K562 (cell line): ENCODE measurements around the gene MSMO1.

Experiments
- CTCF ChIP-seq, 3 experiments: IDR thresholded peaks in 2 of 3; conservative IDR thresholded peaks in 1 of 3; 2 replicates each; pipeline ENCODE4 v1.5.1; 2011 to 2012; ENCODE audit warnings: low read length in 3 of 3, mild to moderate bottlenecking in 3 of 3, control low read depth in 2 of 3, improper control_type of control experiment in 1 of 3, inconsistent platforms in 1 of 3, low read depth in 1 of 3, mixed read lengths in 1 of 3, moderate library complexity in 1 of 3; ENCODE audit not compliant: insufficient read depth in 2 of 3
- EGR1 ChIP-seq: fragments of 450-650 bp; conservative IDR thresholded peaks from 2 replicates; pipeline ENCODE4 v1.6.1; 2017; ENCODE audit warnings: mild to moderate bottlenecking
- GATA2 ChIP-seq: sonication (generic); formaldehyde crosslinking; IDR thresholded peaks from 2 replicates; pipeline ENCODE4 v1.4.0; 2020; ENCODE audit warnings: mild to moderate bottlenecking, missing genetic modification reagents
- GTF2F1 ChIP-seq: IDR thresholded peaks from 2 replicates; pipeline ENCODE4 v1.6.1; 2011; ENCODE audit warnings: low read depth, low read length, improper control_type of control experiment
- MLX ChIP-seq, 2 experiments: fragments of 450-650 bp in 1 of 2; sonication (generic) in 1 of 2; formaldehyde crosslinking; conservative IDR thresholded peaks; 2 replicates each; pipeline versions ENCODE4 v1.4.0 to v1.8.1; 2020 to 2022; ENCODE audit warnings: mild to moderate bottlenecking in 1 of 2, missing genetic modification reagents in 1 of 2
- NFYB ChIP-seq: IDR thresholded peaks from 2 replicates; pipeline ENCODE4 v1.6.1; 2011; ENCODE audit warnings: mild to moderate bottlenecking, moderate library complexity; ENCODE audit not compliant: insufficient read length; ENCODE audit errors: extremely low read depth
- SNAPC5 ChIP-seq: fragments of 250-450 bp; sonication (Bioruptor Pico); IDR thresholded peaks from 2 replicates; pipeline ENCODE4 v1.8.0; 2021; ENCODE audit warnings: moderate library complexity, mild to moderate bottlenecking, inconsistent platforms
- TCF7L2 ChIP-seq: fragments of 150-350 bp; IDR thresholded peaks from 2 replicates; pipeline ENCODE4 v1.6.1; 2016; ENCODE audit warnings: low read depth, mild to moderate bottlenecking, low read length, moderate library complexity
- TEAD4 ChIP-seq, 2 experiments: sonication (generic) in 1 of 2; formaldehyde crosslinking in 1 of 2; IDR thresholded peaks; 2 replicates each; pipeline versions ENCODE4 v1.6.1 to v1.8.0; 2012 to 2022; ENCODE audit warnings: borderline replicate concordance in 1 of 2, inconsistent platforms in 1 of 2, low read length in 1 of 2, mild to moderate bottlenecking in 1 of 2, missing genetic modification reagents in 1 of 2
- ZBTB34 ChIP-seq: fragments of 250-450 bp; sonication (Bioruptor Pico); IDR thresholded peaks from 2 replicates; pipeline ENCODE4 v1.8.0; 2021; ENCODE audit warnings: mild to moderate bottlenecking, moderate library complexity

GRCh38 chr4:165331823-165332222 is 4.4 kb downstream of the MSMO1 start:
- TF ChIP-seq NFYB (no peak), SNAPC5 (no peak), ZBTB34 (CRISPR knock-in tag) (no peak), CTCF (IDR thresholded peaks at IDR 0.05 in 2 of 3, conservative IDR thresholded peaks at IDR 0.05 in 1 of 3; ENCODE audit: insufficient read depth in 2 of 3, low read depth in 1 of 3, low read length in 3 of 3) (no peak), TEAD4 (IDR thresholded peaks at IDR 0.05; ENCODE audit: low read length) (no peak), TEAD4 (CRISPR knock-in tag; IDR thresholded peaks at IDR 0.05; ENCODE audit: borderline replicate concordance) (no peak), GATA2 (CRISPR knock-in tag) (no peak), GTF2F1 (no peak), TCF7L2 (no peak), MLX (CRISPR knock-in tag; conservative IDR thresholded peaks at IDR 0.05) (no peak), EGR1 (no peak)
